OCI-LY7 (cell line): ENCODE measurements around the gene SOX8.

ENCODE experiments used
- EZH2phosphoT487 ChIP-seq: fragments of 200-600 bp; sonication (generic); IDR thresholded peaks from 2 replicates; pipeline ENCODE4 v1.6.1; 2018; ENCODE audit warnings: low read depth, borderline replicate concordance, mild to moderate bottlenecking, mixed run types, antibody characterized with exemption, low read length, moderate library complexity, mixed read lengths
- TF ChIP-seq, protein P1 (sequence below): fragments of 200-600 bp; sonication (generic); conservative IDR thresholded peaks from 2 replicates; pipeline ENCODE4 v1.5.1; 2014; ENCODE audit warnings: mild to moderate bottlenecking, antibody characterized with exemption, low read length, moderate library complexity, mixed read lengths

DNA sequence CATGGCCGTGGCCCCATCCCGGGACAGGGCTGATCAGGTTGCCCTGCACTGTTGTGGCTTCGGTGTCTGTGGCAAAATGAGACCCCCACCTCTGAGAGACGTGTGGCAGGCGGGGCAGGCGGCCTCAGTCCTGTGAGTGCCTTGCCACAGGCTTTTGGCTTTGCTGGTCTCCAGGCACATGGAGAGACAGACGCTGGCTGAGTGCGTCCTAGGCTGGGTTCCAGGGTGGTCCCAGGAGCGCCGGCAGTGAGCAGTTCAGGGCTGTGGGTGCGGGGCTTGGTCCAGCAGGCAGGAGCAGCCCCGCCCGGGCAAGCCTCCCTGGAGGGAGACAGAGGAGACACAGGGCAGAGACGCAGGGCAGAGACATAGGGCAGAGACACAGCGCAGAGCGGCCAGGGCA, 29.2 kb downstream of the SOX8 start:
- TF ChIP-seq, protein P1, sequence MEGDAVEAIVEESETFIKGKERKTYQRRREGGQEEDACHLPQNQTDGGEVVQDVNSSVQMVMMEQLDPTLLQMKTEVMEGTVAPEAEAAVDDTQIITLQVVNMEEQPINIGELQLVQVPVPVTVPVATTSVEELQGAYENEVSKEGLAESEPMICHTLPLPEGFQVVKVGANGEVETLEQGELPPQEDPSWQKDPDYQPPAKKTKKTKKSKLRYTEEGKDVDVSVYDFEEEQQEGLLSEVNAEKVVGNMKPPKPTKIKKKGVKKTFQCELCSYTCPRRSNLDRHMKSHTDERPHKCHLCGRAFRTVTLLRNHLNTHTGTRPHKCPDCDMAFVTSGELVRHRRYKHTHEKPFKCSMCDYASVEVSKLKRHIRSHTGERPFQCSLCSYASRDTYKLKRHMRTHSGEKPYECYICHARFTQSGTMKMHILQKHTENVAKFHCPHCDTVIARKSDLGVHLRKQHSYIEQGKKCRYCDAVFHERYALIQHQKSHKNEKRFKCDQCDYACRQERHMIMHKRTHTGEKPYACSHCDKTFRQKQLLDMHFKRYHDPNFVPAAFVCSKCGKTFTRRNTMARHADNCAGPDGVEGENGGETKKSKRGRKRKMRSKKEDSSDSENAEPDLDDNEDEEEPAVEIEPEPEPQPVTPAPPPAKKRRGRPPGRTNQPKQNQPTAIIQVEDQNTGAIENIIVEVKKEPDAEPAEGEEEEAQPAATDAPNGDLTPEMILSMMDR, result no peak
- no peak for TF ChIP-seq EZH2phosphoT487
